ENCODE data around the gene STK39. TPM values are rescaled to one million over a fixed set of nuclear protein-coding genes. Genes with fewer than 3 reads are reported as not detected.

STK39 gene
- total RNA-seq, 1 donor from 2014 or later = 14.3 TPM

DNA sequence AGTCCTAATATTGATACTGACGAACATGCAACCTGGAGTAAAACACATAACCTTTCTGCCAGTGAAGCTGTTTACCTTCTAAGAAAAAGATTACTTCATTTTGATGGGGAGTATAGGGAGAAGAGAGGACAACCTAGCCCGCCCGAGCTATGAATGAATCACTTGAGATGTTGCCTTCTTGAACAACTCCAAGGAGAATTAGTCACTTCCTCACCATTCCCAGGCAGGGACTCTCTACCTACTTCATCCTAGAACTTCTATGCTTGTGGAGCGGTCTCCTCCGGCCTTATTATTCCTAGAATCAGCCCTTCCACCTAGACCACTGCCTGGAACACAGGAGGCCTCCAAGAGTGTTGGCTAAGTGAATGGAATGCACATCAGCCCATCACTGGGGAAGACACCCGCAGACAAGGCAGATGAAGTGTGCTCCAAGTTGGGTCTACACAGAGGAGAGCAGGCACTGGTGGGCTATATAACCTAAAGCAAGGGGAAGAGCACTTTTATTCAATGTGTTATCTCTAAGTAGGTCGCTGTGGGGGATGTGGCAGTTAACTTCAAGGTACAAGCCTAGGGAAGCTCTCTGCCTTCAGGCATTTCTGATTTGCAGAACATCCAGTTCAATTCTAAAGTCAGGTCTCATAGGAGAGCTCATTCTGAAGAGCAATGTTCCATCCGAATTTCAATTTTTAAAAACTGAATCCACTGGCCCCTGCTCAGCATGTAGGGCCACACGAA lies 57.4 kb downstream of the STK39 start:
- no peaks in the 10 kb centered on the region for H3K36me3 Mint-ChIP-seq (ENCODE audit: low read depth, unreplicated experiment)
- TF ChIP-seq, protein P1, sequence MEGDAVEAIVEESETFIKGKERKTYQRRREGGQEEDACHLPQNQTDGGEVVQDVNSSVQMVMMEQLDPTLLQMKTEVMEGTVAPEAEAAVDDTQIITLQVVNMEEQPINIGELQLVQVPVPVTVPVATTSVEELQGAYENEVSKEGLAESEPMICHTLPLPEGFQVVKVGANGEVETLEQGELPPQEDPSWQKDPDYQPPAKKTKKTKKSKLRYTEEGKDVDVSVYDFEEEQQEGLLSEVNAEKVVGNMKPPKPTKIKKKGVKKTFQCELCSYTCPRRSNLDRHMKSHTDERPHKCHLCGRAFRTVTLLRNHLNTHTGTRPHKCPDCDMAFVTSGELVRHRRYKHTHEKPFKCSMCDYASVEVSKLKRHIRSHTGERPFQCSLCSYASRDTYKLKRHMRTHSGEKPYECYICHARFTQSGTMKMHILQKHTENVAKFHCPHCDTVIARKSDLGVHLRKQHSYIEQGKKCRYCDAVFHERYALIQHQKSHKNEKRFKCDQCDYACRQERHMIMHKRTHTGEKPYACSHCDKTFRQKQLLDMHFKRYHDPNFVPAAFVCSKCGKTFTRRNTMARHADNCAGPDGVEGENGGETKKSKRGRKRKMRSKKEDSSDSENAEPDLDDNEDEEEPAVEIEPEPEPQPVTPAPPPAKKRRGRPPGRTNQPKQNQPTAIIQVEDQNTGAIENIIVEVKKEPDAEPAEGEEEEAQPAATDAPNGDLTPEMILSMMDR (IDR thresholded peaks at IDR 0.05; ENCODE audit: unreplicated experiment) = no peak
- H3K9me3 Mint-ChIP-seq (ENCODE audit: unreplicated experiment) = no peaks in the 10 kb centered on the region
- no peaks in the 10 kb centered on the region for H3K27me3 Mint-ChIP-seq (ENCODE audit: unreplicated experiment)
- H3K4me3 Mint-ChIP-seq (ENCODE audit: unreplicated experiment) = no peak overlapping the region
- peaks cover 20% of the 10 kb centered on the region for H3K4me1 Mint-ChIP-seq (ENCODE audit: unreplicated experiment)
- DNase-seq (ENCODE audit: low spot score) = no peak
- no peak overlapping the region for H3K27ac Mint-ChIP-seq (ENCODE audit: unreplicated experiment)

DNA sequence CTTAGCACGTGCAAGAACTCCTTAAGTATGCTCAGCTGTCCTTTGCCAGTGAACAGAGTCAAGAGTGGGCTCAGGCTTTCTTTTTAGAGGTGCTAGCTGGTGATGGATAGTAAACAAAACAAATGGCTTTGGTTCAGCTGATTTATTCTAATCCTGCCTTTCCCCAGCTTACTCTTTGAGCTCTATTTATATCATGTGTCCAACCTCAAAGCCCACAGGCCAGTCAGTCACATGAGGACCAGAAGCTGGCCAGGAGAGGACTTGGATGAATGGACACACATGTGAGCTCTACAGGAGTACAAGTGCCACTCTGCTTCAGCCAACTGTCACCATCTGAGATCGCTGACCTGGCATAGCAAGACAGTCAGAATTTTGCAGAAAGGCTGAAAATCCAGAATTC lies 59.4 kb downstream of the STK39 start:
- DNase-seq (ENCODE audit: low spot score) = no peak
- TF ChIP-seq, protein P1 (IDR thresholded peaks at IDR 0.05; ENCODE audit: unreplicated experiment) = no peak
- H3K27ac Mint-ChIP-seq (ENCODE audit: unreplicated experiment) = no peak overlapping the region
- no peaks in the 10 kb centered on the region for H3K27me3 Mint-ChIP-seq (ENCODE audit: unreplicated experiment)
- no peaks in the 10 kb centered on the region for H3K9me3 Mint-ChIP-seq (ENCODE audit: unreplicated experiment)
- no peak overlapping the region for H3K4me3 Mint-ChIP-seq (ENCODE audit: unreplicated experiment)
- H3K36me3 Mint-ChIP-seq (ENCODE audit: low read depth, unreplicated experiment) = no peaks in the 10 kb centered on the region
- peaks cover 12% of the 10 kb centered on the region for H3K4me1 Mint-ChIP-seq (ENCODE audit: unreplicated experiment)

DNA sequence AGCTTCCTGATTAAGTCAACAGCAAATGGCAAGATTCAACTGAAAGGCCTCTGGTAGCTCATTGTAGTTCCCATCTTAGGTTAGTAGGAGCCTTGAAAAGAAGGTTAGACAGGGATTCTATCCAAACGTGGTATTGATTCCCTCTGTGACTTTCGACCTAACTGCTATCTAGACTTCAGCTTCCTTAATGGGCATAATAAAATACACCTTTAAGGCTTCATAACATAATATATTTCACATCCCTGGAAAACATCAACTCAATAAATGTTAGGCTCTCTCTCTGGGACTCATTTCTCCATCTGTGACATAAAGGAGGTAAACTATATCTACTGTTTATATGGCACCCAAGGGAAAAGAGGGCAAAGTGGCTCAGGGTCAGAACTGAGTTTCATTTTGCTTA lies 60.9 kb downstream of the STK39 start:
- H3K36me3 Mint-ChIP-seq (ENCODE audit: low read depth, unreplicated experiment) = no peaks in the 10 kb centered on the region
- peaks cover 5% of the 10 kb centered on the region for H3K4me1 Mint-ChIP-seq (ENCODE audit: unreplicated experiment)
- no peak for DNase-seq (ENCODE audit: low spot score)
- no peaks in the 10 kb centered on the region for H3K9me3 Mint-ChIP-seq (ENCODE audit: unreplicated experiment)
- no peaks in the 10 kb centered on the region for H3K27me3 Mint-ChIP-seq (ENCODE audit: unreplicated experiment)
- H3K4me3 Mint-ChIP-seq (ENCODE audit: unreplicated experiment) = no peak overlapping the region
- H3K27ac Mint-ChIP-seq (ENCODE audit: unreplicated experiment) = no peak overlapping the region
- TF ChIP-seq, protein P1 (IDR thresholded peaks at IDR 0.05; ENCODE audit: unreplicated experiment) = no peak

DNA sequence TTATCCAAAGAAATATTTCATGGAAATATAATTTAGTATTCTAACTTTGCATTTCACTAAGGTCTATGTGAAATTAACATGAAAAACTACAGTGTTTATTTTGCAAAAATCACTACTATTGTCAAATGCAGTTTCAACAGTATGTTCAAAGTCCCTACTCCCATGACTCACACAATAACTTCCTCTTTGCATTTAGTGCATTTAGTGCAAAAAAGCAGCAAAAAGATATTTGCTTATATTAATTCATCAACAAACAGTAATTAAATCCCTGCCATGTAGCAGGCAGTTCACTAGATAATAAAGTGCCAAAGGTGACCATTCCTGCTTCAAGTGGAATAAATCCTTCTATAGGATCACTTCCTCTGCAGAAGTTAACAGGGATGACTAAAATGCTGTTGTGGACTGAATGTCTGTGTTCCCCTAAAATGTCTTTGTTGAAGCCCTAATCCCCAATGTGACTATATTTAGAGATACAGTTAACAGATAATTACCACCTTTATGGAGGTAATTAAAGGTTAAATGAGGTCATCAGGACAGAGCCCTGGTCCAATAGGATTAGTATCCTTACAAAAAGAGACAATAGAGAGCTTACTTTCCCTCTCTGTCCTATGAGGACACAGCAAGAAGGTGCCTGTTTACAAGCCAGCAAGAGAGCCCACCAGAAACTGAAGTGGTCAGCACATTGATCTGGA lies 61.7 kb downstream of the STK39 start:
- Mint-ChIP-seq H3K9me3 (ENCODE audit: unreplicated experiment) (no peaks in the 10 kb centered on the region), H3K4me1 (ENCODE audit: unreplicated experiment) (peaks cover 5% of the 10 kb centered on the region), H3K4me3 (ENCODE audit: unreplicated experiment) (no peak overlapping the region), H3K36me3 (ENCODE audit: low read depth, unreplicated experiment) (no peaks in the 10 kb centered on the region), H3K27ac (ENCODE audit: unreplicated experiment) (no peak overlapping the region), H3K27me3 (ENCODE audit: unreplicated experiment) (peaks cover 1% of the 10 kb centered on the region)
- DNase-seq (ENCODE audit: low spot score) = no peak
- TF ChIP-seq, protein P1 (IDR thresholded peaks at IDR 0.05; ENCODE audit: unreplicated experiment) = no peak
